Neural progenitor cell (in vitro differentiated cells): Measurements from ENCODE around the gene WIPF2. TPM values are rescaled to one million over a fixed set of nuclear protein-coding genes. Genes with fewer than 3 reads are reported as not detected.
A peak's percentile ranks its signal among the peaks of the same experiment; 100 is the strongest.

Source experiments
- DNase-seq: peaks from one replicate; pipeline ENCODE4 v3.0.0-alpha.2; 2016; ENCODE audit warnings: low spot score
- H2AFZ ChIP-seq: fragments of 200-600 bp; sonication (generic); replicated peaks from 2 replicates; pipeline ENCODE4 v1.6.1; 2016; ENCODE audit warnings: antibody characterized with exemption
- H3F3A ChIP-seq: fragments of 200-600 bp; sonication (generic); 2 replicates; pipeline ENCODE4 v1.6.1; 2016; ENCODE audit warnings: antibody characterized with exemption, low read depth
- H3K27ac ChIP-seq: fragments of 200-600 bp; sonication (generic); 2 replicates; pipeline ENCODE4 v1.5.1; 2016; ENCODE audit warnings: mild to moderate bottlenecking
- H3K27me3 ChIP-seq: fragments of 200-600 bp; sonication (generic); 2 replicates; pipeline ENCODE4 v1.6.1; 2016; ENCODE audit warnings: mild to moderate bottlenecking, moderate library complexity
- H3K36me3 ChIP-seq: fragments of 200-600 bp; sonication (generic); 2 replicates; pipeline ENCODE4 v1.5.1; 2016
- H3K4me1 ChIP-seq: fragments of 200-600 bp; sonication (generic); 2 replicates; pipeline ENCODE4 v1.6.1; 2016; ENCODE audit warnings: mixed run types
- H3K4me2 ChIP-seq: fragments of 200-600 bp; sonication (generic); 2 replicates; pipeline ENCODE4 v1.6.1; 2016
- H3K4me3 ChIP-seq: fragments of 200-600 bp; sonication (generic); 2 replicates; pipeline ENCODE4 v1.5.1; 2016
- H3K79me2 ChIP-seq: fragments of 200-600 bp; sonication (generic); 2 replicates; pipeline ENCODE4 v1.6.1; 2016; ENCODE audit warnings: low read depth
- H3K9ac ChIP-seq: fragments of 200-600 bp; sonication (generic); 2 replicates; pipeline ENCODE4 v1.6.1; 2016
- H3K9me3 ChIP-seq: fragments of 200-600 bp; sonication (generic); 2 replicates; pipeline ENCODE4 v1.5.1; 2016; ENCODE audit warnings: low read depth
- H4K20me1 ChIP-seq: fragments of 200-600 bp; sonication (generic); 2 replicates; pipeline ENCODE4 v1.6.1; 2016; ENCODE audit warnings: low read depth
- H3K27ac Mint-ChIP-seq: 3 replicates; pipeline ENCODE4 v1.8.0; 2021; ENCODE audit warnings: mixed read lengths
- H3K27me3 Mint-ChIP-seq: 2 replicates; pipeline ENCODE4 v1.8.0; 2022; ENCODE audit warnings: low read depth, mild to moderate bottlenecking, inconsistent platforms, moderate library complexity, mixed read lengths; ENCODE audit not compliant: insufficient read depth
- H3K36me3 Mint-ChIP-seq: 3 replicates; pipeline ENCODE4 v1.8.0; 2021; ENCODE audit warnings: mixed read lengths
- H3K4me1 Mint-ChIP-seq: 3 replicates; pipeline ENCODE4 v1.8.0; 2021; ENCODE audit warnings: mixed read lengths
- H3K4me3 Mint-ChIP-seq: 3 replicates; pipeline ENCODE4 v1.8.0; 2021; ENCODE audit warnings: mild to moderate bottlenecking, moderate library complexity, mixed read lengths
- H3K9me3 Mint-ChIP-seq: 3 replicates; pipeline ENCODE4 v1.8.0; 2020; ENCODE audit warnings: mixed read lengths
- EZH2 ChIP-seq: fragments of 200-600 bp; sonication (generic); IDR thresholded peaks from 2 replicates; pipeline ENCODE4 v1.6.1; 2017; ENCODE audit warnings: antibody characterized with exemption, mild to moderate bottlenecking, moderate library complexity
- EZH2phosphoT487 ChIP-seq: fragments of 200-600 bp; sonication (generic); IDR thresholded peaks from 2 replicates; pipeline ENCODE4 v1.6.1; 2017; ENCODE audit warnings: antibody characterized with exemption
- total RNA-seq: library from RNA; depleted of rRNA; stranded (reverse); fragments of >200 nt; gene quantifications from 2 replicates; pipeline ENCODE4 v1.2.3, GENCODE V29; 2015; ENCODE audit warnings: low replicate concordance
- TF ChIP-seq, protein P1 (sequence below): fragments of 200-600 bp; sonication (generic); IDR thresholded peaks from 2 replicates; pipeline ENCODE4 v1.5.1; 2017; ENCODE audit warnings: antibody characterized with exemption, mild to moderate bottlenecking

Gene WIPF2
- total RNA-seq, 1 donor from 2014 or later = 6.8 TPM

DNA sequence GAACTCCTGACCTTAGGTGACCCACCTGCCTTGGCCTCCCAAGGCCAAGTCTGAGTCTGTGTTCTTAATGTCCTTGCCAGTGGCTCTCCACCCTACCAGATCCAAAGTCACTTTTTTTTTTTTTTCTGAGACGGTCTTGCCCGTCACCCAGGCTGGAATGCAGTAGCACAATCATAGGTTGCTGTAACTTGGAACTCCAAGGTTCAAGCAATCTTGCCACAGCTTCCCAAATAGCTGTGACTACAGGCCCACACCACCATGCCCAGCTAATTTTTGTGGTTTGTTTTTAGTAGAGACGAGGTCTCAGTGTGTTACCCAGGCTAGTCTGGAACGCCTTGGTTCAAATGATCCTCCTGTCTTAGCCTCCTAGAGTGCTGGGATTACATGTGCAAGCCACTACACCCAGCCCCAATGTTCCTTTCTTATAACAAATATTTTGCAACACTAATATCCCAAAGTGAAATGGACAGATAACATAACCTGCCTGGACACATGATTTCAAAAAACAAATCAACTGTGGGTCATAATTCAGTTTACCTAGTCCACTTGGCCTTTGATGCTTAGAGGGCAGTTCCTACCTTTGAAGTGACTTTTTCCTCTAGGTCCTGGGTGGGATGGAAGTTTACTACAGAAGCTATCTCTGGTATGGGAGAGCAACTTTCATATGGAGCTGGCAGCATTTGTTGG is 45.9 kb upstream of the WIPF2 start:
- peaks cover 2% of the 10 kb centered on the region for H3K27me3 Mint-ChIP-seq
- peaks cover 15% of the 10 kb centered on the region for H3K36me3 ChIP-seq
- H3K27ac ChIP-seq = no peak overlapping the region

DNA sequence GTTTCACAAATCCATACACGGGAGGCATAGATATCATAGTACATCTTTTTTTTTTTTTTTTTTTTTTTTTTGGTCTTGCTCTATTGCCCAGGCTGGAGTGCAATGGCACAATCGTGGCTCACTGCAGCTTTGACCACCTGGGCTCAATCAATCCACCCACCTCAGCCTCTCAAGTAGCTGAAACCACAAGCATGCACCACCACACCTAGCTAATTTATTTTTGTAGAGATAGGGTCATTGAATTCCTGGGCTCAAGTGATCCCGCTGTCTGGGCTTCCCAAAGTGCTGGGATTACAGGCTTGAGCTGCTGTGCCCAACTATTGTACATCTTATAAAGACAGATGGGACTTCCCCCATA is 45.3 kb upstream of the WIPF2 start:
- H3K27me3 Mint-ChIP-seq = peaks cover under 1% of the 10 kb centered on the region
- DNase-seq = no peak
- H3K9me3 ChIP-seq = no peaks in the 10 kb centered on the region
- no peak overlapping the region for H3K27ac Mint-ChIP-seq
- peaks cover 34% of the 10 kb centered on the region for H3K4me1 Mint-ChIP-seq
- H3K4me1 ChIP-seq = peaks cover 25% of the 10 kb centered on the region
- no peak overlapping the region for H3K4me3 ChIP-seq
- peaks cover 27% of the 10 kb centered on the region for H3K36me3 Mint-ChIP-seq
- TF ChIP-seq EZH2phosphoT487 (no peak), EZH2 (no peak)
- TF ChIP-seq, protein P1, sequence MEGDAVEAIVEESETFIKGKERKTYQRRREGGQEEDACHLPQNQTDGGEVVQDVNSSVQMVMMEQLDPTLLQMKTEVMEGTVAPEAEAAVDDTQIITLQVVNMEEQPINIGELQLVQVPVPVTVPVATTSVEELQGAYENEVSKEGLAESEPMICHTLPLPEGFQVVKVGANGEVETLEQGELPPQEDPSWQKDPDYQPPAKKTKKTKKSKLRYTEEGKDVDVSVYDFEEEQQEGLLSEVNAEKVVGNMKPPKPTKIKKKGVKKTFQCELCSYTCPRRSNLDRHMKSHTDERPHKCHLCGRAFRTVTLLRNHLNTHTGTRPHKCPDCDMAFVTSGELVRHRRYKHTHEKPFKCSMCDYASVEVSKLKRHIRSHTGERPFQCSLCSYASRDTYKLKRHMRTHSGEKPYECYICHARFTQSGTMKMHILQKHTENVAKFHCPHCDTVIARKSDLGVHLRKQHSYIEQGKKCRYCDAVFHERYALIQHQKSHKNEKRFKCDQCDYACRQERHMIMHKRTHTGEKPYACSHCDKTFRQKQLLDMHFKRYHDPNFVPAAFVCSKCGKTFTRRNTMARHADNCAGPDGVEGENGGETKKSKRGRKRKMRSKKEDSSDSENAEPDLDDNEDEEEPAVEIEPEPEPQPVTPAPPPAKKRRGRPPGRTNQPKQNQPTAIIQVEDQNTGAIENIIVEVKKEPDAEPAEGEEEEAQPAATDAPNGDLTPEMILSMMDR = no peak
- H3K79me2 ChIP-seq = peaks cover 3% of the 10 kb centered on the region
- H3K36me3 ChIP-seq = peaks cover 15% of the 10 kb centered on the region
- no peak overlapping the region for H3K4me3 Mint-ChIP-seq
- peaks cover 64% of the 10 kb centered on the region for H3F3A ChIP-seq
- no peak overlapping the region for H3K9ac ChIP-seq
- H4K20me1 ChIP-seq = peaks cover 36% of the 10 kb centered on the region
- no peak overlapping the region for H2AFZ ChIP-seq
- no peak overlapping the region for H3K27ac ChIP-seq
- no peak overlapping the region for H3K4me2 ChIP-seq
- H3K27me3 ChIP-seq = no peaks in the 10 kb centered on the region
- no peaks in the 10 kb centered on the region for H3K9me3 Mint-ChIP-seq

More for the DNA sequence above, 45.9 kb upstream of the WIPF2 start:
- peaks cover 28% of the 10 kb centered on the region for H3K36me3 Mint-ChIP-seq
- Histone ChIP-seq H3K9ac (no peak overlapping the region), H3F3A (peaks cover 66% of the 10 kb centered on the region), H4K20me1 (peaks cover 35% of the 10 kb centered on the region), H3K9me3 (no peaks in the 10 kb centered on the region), H3K79me2 (peaks cover 3% of the 10 kb centered on the region), H3K4me1 (peaks cover 25% of the 10 kb centered on the region), H3K4me3 (no peak overlapping the region), H3K4me2 (no peak overlapping the region), H3K27me3 (no peaks in the 10 kb centered on the region), H2AFZ (no peak overlapping the region)
- H3K9me3 Mint-ChIP-seq = no peaks in the 10 kb centered on the region
- H3K4me1 Mint-ChIP-seq = peaks cover 30% of the 10 kb centered on the region
- H3K4me3 Mint-ChIP-seq = no peak overlapping the region
- TF ChIP-seq EZH2 = no peak
- TF ChIP-seq EZH2phosphoT487 = no peak
- TF ChIP-seq, protein P1 = no peak
- H3K27ac Mint-ChIP-seq = no peak overlapping the region
- DNase-seq = no peak

GRCh38 chr17:40174514-40174913 is 44.6 kb upstream of the WIPF2 start:
- Histone ChIP-seq H3F3A (peaks cover 57% of the 10 kb centered on the region), H3K4me3 (no peak overlapping the region), H3K79me2 (no peaks in the 10 kb centered on the region), H3K27me3 (no peaks in the 10 kb centered on the region), H3K36me3 (peaks cover 11% of the 10 kb centered on the region), H2AFZ (no peak overlapping the region), H3K4me2 (no peak overlapping the region), H3K9ac (no peak overlapping the region), H3K4me1 (peaks cover 26% of the 10 kb centered on the region), H3K27ac (no peak overlapping the region), H4K20me1 (peaks cover 37% of the 10 kb centered on the region), H3K9me3 (no peaks in the 10 kb centered on the region)
- Mint-ChIP-seq H3K27ac (peak overlapping the region; percentile 16), H3K4me1 (peaks cover 34% of the 10 kb centered on the region), H3K4me3 (peak overlapping the region; percentile 50), H3K36me3 (peaks cover 24% of the 10 kb centered on the region), H3K27me3 (no peaks in the 10 kb centered on the region), H3K9me3 (no peaks in the 10 kb centered on the region)
- DNase-seq = peak; percentile 37
- no peak for TF ChIP-seq EZH2phosphoT487
- TF ChIP-seq EZH2 = no peak
- TF ChIP-seq, protein P1 = no peak
